Measurements from ENCODE around the gene AMPD3.

The AMPD3 gene

DNA sequence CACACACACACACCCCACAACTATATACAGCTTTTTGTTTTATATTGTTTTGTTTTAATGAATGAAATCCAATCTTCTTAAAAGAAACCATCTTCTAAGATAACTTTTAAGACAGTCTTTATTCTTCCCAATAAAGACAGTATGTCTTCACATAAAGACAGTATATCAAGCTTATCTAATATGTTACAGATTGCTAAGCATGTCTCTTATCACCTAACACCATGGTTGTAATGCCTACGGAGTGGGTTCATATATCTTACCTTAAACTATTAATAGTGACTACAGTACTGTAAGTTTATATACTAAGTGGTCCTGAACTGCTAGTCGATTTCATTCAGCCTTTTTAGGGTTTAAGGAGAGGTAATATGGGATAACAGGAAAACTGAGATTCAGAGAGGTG lies 77.5 kb downstream of the AMPD3 start:
- Histone ChIP-seq H4K20me1 (ENCODE audit: insufficient read depth, low read length) (no peaks in the 10 kb centered on the region), H3F3A (ENCODE audit: insufficient read depth, low read length) (no peaks in the 10 kb centered on the region), H3K4me3 (ENCODE audit: low read length) (no peak overlapping the region), H3K4me2 (ENCODE audit: low read depth, low read length) (no peak overlapping the region), H3K27me3 (replicated peaks; ENCODE audit: insufficient read depth, low read length) (no peaks in the 10 kb centered on the region), H3K79me2 (ENCODE audit: low read length) (no peaks in the 10 kb centered on the region), H2AFZ (ENCODE audit: low read length) (no peak overlapping the region), H3K9me3 (replicated peaks; ENCODE audit: insufficient read depth, low read length) (no peaks in the 10 kb centered on the region), H3K9ac (ENCODE audit: low read length) (no peak overlapping the region), H3K4me1 (ENCODE audit: low read length) (no peaks in the 10 kb centered on the region), H3K27ac (ENCODE audit: low read length) (no peak overlapping the region), H3K9me2 (replicated peaks; ENCODE audit: insufficient read depth, low read length) (no peaks in the 10 kb centered on the region), H3K36me3 (replicated peaks; ENCODE audit: insufficient read depth, low read length) (no peaks in the 10 kb centered on the region; the same call in 1 of the 2 replicates)
- DNase-seq = no peak
- TF ChIP-seq EZH2 (optimal IDR thresholded peaks at IDR 0.05; ENCODE audit: low read depth, low read length) (no peak), EZH2phosphoT487 (IDR thresholded peaks at IDR 0.05; ENCODE audit: low read length) (no peak)
- TF ChIP-seq, protein P1, sequence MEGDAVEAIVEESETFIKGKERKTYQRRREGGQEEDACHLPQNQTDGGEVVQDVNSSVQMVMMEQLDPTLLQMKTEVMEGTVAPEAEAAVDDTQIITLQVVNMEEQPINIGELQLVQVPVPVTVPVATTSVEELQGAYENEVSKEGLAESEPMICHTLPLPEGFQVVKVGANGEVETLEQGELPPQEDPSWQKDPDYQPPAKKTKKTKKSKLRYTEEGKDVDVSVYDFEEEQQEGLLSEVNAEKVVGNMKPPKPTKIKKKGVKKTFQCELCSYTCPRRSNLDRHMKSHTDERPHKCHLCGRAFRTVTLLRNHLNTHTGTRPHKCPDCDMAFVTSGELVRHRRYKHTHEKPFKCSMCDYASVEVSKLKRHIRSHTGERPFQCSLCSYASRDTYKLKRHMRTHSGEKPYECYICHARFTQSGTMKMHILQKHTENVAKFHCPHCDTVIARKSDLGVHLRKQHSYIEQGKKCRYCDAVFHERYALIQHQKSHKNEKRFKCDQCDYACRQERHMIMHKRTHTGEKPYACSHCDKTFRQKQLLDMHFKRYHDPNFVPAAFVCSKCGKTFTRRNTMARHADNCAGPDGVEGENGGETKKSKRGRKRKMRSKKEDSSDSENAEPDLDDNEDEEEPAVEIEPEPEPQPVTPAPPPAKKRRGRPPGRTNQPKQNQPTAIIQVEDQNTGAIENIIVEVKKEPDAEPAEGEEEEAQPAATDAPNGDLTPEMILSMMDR (IDR thresholded peaks at IDR 0.05; ENCODE audit: low read length) = no peak

DNA sequence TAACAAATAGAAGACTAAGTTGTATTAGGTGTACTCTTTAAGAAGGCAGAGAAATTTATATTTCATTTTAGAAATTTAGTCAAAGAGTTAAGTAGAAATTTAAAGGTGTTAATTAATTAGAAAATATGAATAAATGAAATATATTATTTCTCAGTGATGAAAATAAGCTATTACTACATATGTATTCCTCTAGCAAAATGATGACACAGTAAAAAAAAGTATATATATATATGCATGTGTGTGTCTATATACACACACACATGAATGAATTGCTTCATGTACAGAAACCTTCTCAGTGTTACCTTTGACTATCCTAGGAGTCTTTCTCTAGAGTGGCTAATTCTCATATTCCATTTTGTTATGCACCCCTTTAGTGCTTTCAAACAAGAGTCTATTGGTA lies 78.3 kb downstream of the AMPD3 start:
- no peaks in the 10 kb centered on the region; the same call in 1 of the 2 replicates for H3K36me3 ChIP-seq (replicated peaks; ENCODE audit: insufficient read depth, low read length)
- no peak overlapping the region for H3K27ac ChIP-seq (ENCODE audit: low read length)
- no peaks in the 10 kb centered on the region for H3K9me3 ChIP-seq (replicated peaks; ENCODE audit: insufficient read depth, low read length)
- no peaks in the 10 kb centered on the region for H3K4me1 ChIP-seq (ENCODE audit: low read length)
- no peaks in the 10 kb centered on the region for H3K9me2 ChIP-seq (replicated peaks; ENCODE audit: insufficient read depth, low read length)
- H3F3A ChIP-seq (ENCODE audit: insufficient read depth, low read length) = no peaks in the 10 kb centered on the region
- H3K4me3 ChIP-seq (ENCODE audit: low read length) = no peak overlapping the region
- H4K20me1 ChIP-seq (ENCODE audit: insufficient read depth, low read length) = no peaks in the 10 kb centered on the region
- DNase-seq = no peak
- no peaks in the 10 kb centered on the region for H3K27me3 ChIP-seq (replicated peaks; ENCODE audit: insufficient read depth, low read length)
- TF ChIP-seq EZH2phosphoT487 (IDR thresholded peaks at IDR 0.05; ENCODE audit: low read length) (no peak), EZH2 (optimal IDR thresholded peaks at IDR 0.05; ENCODE audit: low read depth, low read length) (no peak)
- TF ChIP-seq, protein P1 (IDR thresholded peaks at IDR 0.05; ENCODE audit: low read length) = no peak
- H3K4me2 ChIP-seq (ENCODE audit: low read depth, low read length) = no peak overlapping the region
- no peaks in the 10 kb centered on the region for H3K79me2 ChIP-seq (ENCODE audit: low read length)
- H2AFZ ChIP-seq (ENCODE audit: low read length) = no peak overlapping the region
- H3K9ac ChIP-seq (ENCODE audit: low read length) = no peak overlapping the region

DNA sequence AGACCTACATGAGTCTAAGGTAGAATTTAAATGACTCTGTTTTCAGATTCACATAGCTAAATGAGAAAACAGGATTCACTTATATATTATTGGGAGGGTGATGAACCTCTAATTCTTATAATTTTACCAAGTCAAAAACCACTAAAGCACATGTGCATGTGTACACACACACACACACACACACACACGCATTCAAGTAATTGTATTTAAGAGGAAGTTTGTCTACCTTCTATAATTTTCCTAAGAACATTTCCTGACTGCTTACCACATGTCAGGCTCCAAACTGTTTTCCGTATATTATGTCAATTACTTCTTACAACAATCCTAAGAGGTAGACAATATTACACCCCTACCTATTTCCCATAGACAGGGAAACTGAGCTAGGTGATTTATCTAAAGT lies 79.3 kb downstream of the AMPD3 start:
- TF ChIP-seq, protein P1 (IDR thresholded peaks at IDR 0.05; ENCODE audit: low read length) = no peak
- TF ChIP-seq EZH2 (optimal IDR thresholded peaks at IDR 0.05; ENCODE audit: low read depth, low read length) (no peak), EZH2phosphoT487 (IDR thresholded peaks at IDR 0.05; ENCODE audit: low read length) (no peak)
- H3K9ac ChIP-seq (ENCODE audit: low read length) = no peak overlapping the region

More for the DNA sequence above, 79.3 kb downstream of the AMPD3 start:
- Histone ChIP-seq H4K20me1 (ENCODE audit: insufficient read depth, low read length) (no peaks in the 10 kb centered on the region), H3K9me3 (replicated peaks; ENCODE audit: insufficient read depth, low read length) (no peaks in the 10 kb centered on the region), H3K4me2 (ENCODE audit: low read depth, low read length) (no peak overlapping the region), H2AFZ (ENCODE audit: low read length) (no peak overlapping the region), H3K79me2 (ENCODE audit: low read length) (no peaks in the 10 kb centered on the region), H3K4me3 (ENCODE audit: low read length) (no peak overlapping the region), H3K9me2 (replicated peaks; ENCODE audit: insufficient read depth, low read length) (no peaks in the 10 kb centered on the region), H3K4me1 (ENCODE audit: low read length) (no peaks in the 10 kb centered on the region), H3F3A (ENCODE audit: insufficient read depth, low read length) (no peaks in the 10 kb centered on the region), H3K27ac (ENCODE audit: low read length) (no peak overlapping the region), H3K36me3 (replicated peaks; ENCODE audit: insufficient read depth, low read length) (no peaks in the 10 kb centered on the region; the same call in 1 of the 2 replicates), H3K27me3 (replicated peaks; ENCODE audit: insufficient read depth, low read length) (no peaks in the 10 kb centered on the region)
- no peak for DNase-seq

All from MM.1S (cell line).